HEK293T (cell line): ENCODE measurements around the gene FRRS1.

Experiments
- ARNT ChIP-seq: fragments of 450-650 bp; IDR thresholded peaks from 2 replicates; pipeline ENCODE4 v1.6.1; 2017; ENCODE audit warnings: mild to moderate bottlenecking
- BHLHE40 ChIP-seq: fragments of 450-650 bp; IDR thresholded peaks from 2 replicates; pipeline ENCODE4 v1.6.1; 2016; ENCODE audit warnings: mild to moderate bottlenecking, moderate library complexity, borderline replicate concordance
- ELF4 ChIP-seq: fragments of 450-650 bp; IDR thresholded peaks from 2 replicates; pipeline ENCODE4 v1.6.1; 2017; ENCODE audit warnings: antibody characterized with exemption
- FOXA1 ChIP-seq: fragments of 450-650 bp; IDR thresholded peaks from 2 replicates; pipeline ENCODE4 v1.6.1; 2016; ENCODE audit warnings: mild to moderate bottlenecking
- FOXK2 ChIP-seq: fragments of 450-650 bp; IDR thresholded peaks from 2 replicates; pipeline ENCODE4 v1.6.1; 2016; ENCODE audit warnings: mild to moderate bottlenecking
- FOXM1 ChIP-seq: fragments of 450-650 bp; IDR thresholded peaks from 2 replicates; pipeline ENCODE4 v1.6.1; 2017; ENCODE audit warnings: mild to moderate bottlenecking, borderline replicate concordance
- LEF1 ChIP-seq: fragments of 450-650 bp; IDR thresholded peaks from 2 replicates; pipeline ENCODE4 v1.6.1; 2017; ENCODE audit warnings: mild to moderate bottlenecking, borderline replicate concordance
- NFRKB ChIP-seq: fragments of 450-650 bp; IDR thresholded peaks from 2 replicates; pipeline ENCODE4 v1.6.1; 2016; ENCODE audit warnings: mild to moderate bottlenecking, moderate library complexity
- SP1 ChIP-seq: fragments of 450-650 bp; IDR thresholded peaks from 2 replicates; pipeline ENCODE4 v1.6.1; 2017
- SUZ12 ChIP-seq: fragments of 450-650 bp; IDR thresholded peaks from 2 replicates; pipeline ENCODE4 v1.6.1; 2016; ENCODE audit warnings: mild to moderate bottlenecking
- TARDBP ChIP-seq: fragments of 450-650 bp; IDR thresholded peaks from 2 replicates; pipeline ENCODE4 v1.6.1; 2016
- ZNF384 ChIP-seq: fragments of 450-650 bp; IDR thresholded peaks from 2 replicates; pipeline ENCODE4 v1.6.1; 2016

DNA sequence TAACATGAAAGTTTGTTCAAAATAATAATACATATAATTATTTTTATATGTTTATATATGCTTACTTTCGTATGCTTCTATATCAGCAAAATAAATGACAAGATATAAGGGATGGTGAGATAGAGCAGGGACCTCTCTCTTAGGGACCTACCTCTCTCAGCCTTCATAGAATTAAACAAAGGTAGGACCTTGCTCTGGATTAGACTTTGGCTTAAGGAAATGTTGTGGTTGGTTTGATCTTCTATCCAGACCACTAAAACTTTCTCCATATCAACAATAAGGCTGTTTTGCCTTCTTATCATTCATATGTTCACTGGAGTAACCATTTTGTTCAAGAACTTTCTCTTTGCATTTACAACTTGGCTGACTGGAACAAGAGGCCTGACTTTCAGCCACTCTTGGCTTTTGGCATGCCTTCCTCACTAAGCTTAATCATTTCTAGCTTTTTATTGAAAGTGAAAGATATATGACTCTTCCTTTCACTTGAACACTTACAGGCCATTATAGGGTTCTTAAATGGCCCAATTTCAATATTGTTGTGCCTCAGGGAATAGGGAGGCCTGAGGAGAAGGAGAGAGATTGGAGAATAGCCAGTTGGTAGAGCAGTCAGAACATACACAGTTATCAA, 14.4 kb downstream of the FRRS1 start:
- TF ChIP-seq ZNF384 (no peak), LEF1 (no peak), SUZ12 (no peak), SP1 (no peak), FOXK2 (no peak), ARNT (no peak), FOXA1 (no peak), ELF4 (no peak), FOXM1 (no peak), BHLHE40 (no peak), TARDBP (no peak), NFRKB (no peak)
